NOMO-1 treated with dmso at 0.1 percent for 144 hours (cell line): ENCODE data around the gene C8G.

Source experiments
- DNase-seq: peaks from one replicate; lab custom pipeline; 2025; ENCODE audit not compliant: unreplicated experiment; lab: John Stamatoyannopoulos, UW

C8G gene

GRCh38 chr9:136952876-136953770 is 8.1 kb downstream of the C8G start:
- no peak for DNase-seq

GRCh38 chr9:136953771-136954269 is 8.8 kb downstream of the C8G start:
- DNase-seq, result no peak

GRCh38 chr9:136954270-136955083 is 9.4 kb downstream of the C8G start:
- no peak for DNase-seq

- no peak for DNase-seq
Observed at GRCh38 chr9:136955202-136955942, 10.3 kb downstream of the C8G start.

GRCh38 chr9:136955943-136956335 is 10.9 kb downstream of the C8G start:
- DNase-seq, result no peak

GRCh38 chr9:136956604-136957003 is 11.6 kb downstream of the C8G start:
- DNase-seq, result no peak

- DNase-seq, result no peak
Observed at GRCh38 chr9:136957461-136957860, 12.4 kb downstream of the C8G start.

- no peak for DNase-seq
Observed at GRCh38 chr9:136957901-136958300, 12.9 kb downstream of the C8G start.

GRCh38 chr9:136958473-136958872 is 13.4 kb downstream of the C8G start:
- DNase-seq, result no peak

- no peak for DNase-seq
Observed at GRCh38 chr9:136958898-136959850, 14.1 kb downstream of the C8G start.

- no peak for DNase-seq
Observed at GRCh38 chr9:136960212-136960937, 15.3 kb downstream of the C8G start.

GRCh38 chr9:136960938-136961275 is 15.9 kb downstream of the C8G start:
- DNase-seq, result no peak

GRCh38 chr9:136961279-136962065 is 16.4 kb downstream of the C8G start:
- DNase-seq, result no peak

GRCh38 chr9:136962163-136962562 is 17.1 kb downstream of the C8G start:
- no peak for DNase-seq

GRCh38 chr9:136962701-136963248 is 17.7 kb downstream of the C8G start:
- DNase-seq, result no peak

- DNase-seq, result no peak
Observed at GRCh38 chr9:136963341-136963740, 18.3 kb downstream of the C8G start.

- DNase-seq, result no peak
Observed at GRCh38 chr9:136963751-136964150, 18.7 kb downstream of the C8G start.

- DNase-seq, result no peak
Observed at GRCh38 chr9:136964171-136964689, 19.2 kb downstream of the C8G start.
